ENCODE data around the gene CPNE4.

DNA sequence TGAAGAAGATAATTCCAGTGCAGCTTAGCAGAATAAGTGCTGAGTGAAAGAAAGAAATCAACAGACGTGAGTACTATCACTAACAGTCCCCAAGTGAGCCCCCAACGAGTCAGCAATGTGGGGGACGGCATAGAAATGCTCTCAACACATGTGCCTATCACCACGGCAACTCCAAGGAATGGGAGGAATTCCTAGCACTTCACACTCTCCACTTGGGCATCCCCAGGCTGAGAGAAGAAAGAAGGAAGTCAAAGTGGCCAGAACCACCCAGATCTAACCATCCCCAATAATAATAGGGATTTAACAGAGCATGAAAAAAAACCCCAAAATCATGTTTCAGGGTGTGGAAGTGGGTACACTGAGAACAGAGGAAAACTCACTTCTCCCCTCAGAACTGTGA, 29.3 kb upstream of the CPNE4 start:
- TF ChIP-seq CTCF (conservative IDR thresholded peaks at IDR 0.05; ENCODE audit: low read depth, low read length) = no peak
- no peak for TF ChIP-seq EZH2 (IDR thresholded peaks at IDR 0.05; ENCODE audit: borderline replicate concordance, low read depth, low read length, poor library complexity, severe bottlenecking)

Measured in A673 (cell line).